A172 (cell line): ENCODE data around the gene HELQ. TPM values are rescaled to one million over a fixed set of nuclear protein-coding genes. Genes with fewer than 3 reads are reported as not detected.
"Not testable (repeated sequence)": the region's sequence is repeated elsewhere in the genome, so short reads cannot be mapped to it uniquely, and the experiment has no call there.

ENCODE experiments used
- DNase-seq: peaks from one replicate; pipeline ENCODE4 v3.0.0-alpha.2; 2015; ENCODE audit warnings: low spot score
- total RNA-seq: library from RNA; depleted of rRNA; stranded (reverse); fragments of >200 nt; shearing (Covaris generic); gene quantifications from 2 replicates; pipeline ENCODE4 v1.2.3, GENCODE V29; 2014

The HELQ gene
- total RNA-seq, 1 experiment from 2014 or later = 6.9 TPM

DNA sequence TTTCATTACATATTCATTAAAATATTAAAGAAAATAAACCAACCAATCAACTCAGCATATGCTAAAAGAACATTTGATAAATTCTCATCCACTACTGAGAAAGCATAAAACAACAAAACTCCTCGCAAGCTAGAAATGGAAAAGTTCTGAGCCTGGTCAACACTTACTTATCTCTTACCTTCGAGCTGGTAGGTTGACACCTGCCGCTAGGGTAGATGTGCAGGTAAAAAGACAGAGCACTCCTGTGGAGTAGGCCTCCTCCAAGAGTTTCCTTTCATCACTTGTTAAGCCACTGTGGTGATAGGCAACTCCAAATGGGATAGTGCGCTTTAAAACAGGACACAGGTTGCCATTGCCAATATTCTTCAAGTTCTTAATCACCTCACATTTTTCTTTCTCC is 18.9 kb downstream of the HELQ start:
- DNase-seq = no peak

DNA sequence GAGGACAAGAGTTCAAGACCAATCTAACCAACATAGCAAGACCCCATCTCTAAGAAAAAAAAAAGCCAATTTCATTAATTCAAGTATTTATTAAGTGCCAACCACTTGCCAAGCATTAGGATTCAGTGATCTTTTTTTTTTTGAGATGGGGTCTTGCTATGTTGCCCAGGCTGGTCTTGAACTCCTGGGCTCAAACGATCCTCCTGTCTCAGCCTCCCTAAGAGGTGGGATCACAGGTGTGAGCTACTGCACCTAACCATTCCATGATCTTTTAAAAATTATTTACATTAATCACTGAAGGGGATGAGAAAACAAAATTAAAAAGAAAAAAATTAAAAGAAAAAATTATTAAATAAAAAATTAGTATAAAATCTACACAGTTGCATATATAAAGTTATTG is 24.4 kb downstream of the HELQ start:
- no peak for DNase-seq

DNA sequence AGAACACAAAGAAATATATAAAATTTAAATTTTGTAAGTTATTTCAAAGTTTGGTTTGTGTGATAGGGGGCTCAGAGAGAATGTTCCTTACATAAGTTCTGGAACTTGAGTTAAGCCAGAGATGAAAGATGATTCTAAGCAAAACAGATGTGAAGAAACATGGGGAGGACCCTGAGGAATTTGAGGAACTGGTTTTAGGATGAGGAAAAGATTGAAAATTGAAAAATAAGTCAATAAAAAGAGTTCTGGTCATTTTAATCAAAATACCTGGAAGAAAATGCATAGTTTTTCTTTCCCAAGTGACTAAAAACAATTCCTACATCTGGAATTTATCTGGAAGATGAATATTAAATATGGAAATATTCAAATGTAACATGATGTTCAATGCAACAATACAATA is 37.4 kb downstream of the HELQ start:
- DNase-seq = no peak

DNA sequence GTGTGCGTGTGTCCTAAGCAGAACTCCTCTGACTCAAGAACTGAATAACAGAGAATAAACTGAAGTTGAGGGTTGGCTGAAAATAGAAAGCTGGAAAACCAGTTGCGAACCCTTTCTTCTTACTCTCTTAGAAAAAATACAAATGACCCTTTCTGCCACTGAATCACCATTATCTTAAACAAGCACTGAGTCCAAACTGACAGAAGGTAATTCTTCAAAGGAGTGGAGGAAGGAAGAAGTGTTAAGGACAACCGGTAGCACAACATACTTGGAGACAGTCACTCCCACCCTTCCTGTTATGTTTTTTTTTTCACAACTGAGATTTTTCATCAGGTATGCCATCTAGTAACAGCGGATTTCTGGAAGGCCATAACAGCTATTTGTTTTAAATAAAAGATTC is 38.1 kb downstream of the HELQ start:
- no peak for DNase-seq

DNA sequence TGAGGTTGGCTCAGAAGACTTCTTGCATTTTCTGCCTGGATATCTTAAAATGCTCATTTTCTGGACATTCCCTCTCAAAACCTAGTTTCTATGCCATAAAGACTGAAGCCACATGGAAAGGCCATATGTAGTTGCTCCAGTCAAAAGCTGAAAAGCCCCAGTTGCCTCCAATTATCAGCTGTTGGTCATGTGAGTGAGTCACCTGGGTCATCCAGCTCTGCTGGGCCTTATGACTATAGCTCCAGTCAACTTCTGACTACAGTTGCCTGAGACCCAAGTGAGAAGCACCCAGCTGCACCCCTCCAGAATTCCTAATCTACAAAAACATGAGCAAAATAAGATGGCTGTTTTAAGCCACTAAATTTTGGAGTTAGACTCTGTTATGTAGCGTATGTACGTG is 41.9 kb downstream of the HELQ start:
- DNase-seq = no peak

DNA sequence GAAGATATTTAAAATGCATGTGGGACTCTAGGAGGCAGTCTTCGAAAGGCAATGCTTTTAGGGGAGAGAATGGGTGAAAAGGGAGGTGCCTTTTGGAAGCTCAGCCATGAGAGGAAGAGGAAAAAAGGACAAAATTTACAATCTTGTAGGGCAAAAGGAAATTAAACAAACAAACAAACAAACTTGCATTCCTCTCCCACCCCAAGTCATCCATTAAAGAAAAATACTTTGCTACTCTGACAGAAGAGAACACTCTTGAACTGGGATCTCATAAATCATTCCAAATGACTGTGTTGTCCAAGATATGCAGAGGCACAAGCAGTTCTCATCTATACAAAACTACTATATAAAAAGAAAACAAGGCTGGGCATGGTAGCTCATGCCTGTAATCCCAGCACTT is 46.7 kb downstream of the HELQ start:
- DNase-seq = no peak

DNA sequence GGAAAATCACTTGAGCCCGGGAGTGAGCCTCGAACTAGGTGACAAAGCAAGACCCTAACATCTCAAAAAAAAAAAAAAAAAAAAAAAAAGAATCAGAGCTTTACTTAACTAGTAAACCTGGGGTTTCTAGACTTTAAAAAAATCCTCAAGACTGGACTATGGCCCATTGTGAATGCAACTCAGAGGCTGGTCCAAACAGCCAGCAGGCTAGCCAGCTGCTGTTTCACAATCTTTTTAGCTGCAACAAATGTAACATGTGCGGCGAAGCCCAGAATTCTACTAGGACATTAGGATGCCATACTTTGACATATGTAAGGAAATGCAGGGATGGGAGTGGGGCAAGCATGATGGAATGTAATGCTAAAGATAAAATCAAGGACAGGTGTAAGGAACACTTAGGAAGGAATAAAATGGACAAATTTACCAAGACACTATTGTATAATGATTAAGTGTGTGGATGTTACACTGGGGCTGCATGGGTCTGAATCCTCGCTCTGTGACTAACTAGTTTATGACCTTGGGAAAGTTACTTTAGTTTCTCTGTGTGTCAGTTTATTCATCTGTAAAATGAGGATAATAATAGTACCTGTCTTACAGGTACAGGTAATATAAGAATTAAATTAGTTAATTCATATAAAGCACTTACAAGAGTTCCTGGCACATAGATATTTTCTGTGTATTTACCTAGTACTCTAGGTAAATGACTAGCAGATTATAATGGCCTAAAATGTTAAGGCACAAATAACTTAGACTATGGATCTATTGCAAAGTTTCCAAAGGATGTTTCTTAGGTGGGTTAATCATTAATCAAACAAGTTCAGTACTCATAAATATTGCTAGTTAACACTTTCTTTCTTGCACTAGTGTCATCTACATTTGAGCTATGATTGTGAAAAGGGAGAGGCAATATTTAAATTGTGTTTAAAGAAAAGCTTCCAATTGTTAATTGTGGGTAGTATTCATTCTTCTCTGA is 49.5 kb downstream of the HELQ start:
- no peak for DNase-seq

DNA sequence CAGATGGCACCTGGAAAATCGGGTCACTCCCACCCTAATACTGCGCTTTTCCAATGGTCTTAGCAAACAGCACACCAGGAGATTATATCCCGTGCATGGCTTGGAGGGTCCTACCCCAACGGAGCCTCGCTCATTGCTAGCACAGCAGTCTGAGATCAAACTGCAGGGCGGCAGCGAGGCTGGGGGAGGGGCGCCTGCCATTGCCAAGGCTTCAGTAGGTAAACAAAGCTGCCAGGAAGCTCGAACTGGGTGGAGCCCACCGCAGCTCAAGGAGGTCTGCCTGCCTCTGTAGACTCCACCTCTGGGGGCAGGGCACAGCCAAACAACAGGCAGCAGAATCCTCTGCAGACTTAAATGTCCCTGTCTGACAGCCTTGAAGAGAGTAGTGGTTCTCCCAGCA is 57.5 kb downstream of the HELQ start:
- not testable (repeated sequence) for DNase-seq

DNA sequence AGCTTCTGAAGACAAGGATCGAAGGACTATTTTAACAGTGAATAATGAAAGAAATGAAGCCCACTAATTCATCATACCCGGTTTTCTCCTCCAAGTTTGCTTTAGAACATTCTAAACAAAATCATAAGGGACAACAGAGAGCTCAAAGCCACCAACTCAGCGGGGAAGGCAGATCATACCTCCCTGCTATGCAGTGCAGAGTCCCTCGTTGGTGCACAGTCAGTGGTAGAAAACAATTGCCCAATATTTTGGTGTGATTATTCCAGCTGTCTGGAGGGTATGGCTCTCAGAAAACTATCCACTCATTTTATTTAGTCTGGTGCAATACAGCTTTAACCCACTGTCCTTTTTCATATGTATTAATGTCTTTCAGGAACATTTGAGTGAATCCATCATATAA is 61.7 kb downstream of the HELQ start:
- no peak for DNase-seq

DNA sequence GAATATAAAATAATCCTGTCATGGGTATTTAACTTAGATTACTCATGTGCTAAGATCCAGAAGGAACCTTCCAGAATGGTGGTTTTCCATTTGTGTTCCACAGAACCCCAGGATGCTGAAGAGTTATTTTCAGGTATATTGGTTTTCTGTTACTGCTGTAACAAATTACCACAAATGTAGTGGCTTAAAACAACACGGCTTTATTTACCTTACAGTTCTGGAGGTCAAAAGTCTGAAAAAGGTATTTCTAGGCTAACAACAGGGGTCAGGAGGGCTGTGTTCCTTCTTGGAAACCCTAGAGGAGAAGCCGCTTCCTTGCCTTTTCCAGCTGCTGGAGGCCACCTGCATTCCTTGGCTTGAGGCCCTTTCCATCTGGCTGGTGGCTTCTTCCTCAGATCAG is 63.1 kb downstream of the HELQ start:
- no peak for DNase-seq

DNA sequence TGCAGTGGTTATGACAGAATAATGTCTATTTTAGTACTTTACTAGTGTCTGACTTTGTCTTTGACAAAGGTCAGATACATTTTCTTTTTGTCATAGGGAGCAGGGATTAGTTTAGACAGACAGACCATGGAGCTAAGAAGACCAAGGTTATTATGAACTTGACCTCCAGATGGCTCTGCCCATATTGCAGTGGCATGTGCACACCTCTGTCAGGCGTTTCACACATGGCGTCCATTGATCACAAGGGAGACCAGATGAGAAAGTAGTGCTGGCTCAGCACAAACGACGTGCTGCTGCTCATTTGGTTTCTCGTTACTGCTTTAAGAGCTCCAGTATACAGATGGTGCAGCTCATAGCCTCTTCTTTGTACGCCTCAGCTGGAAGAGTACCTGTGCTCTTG is 64.7 kb downstream of the HELQ start:
- no peak for DNase-seq

DNA sequence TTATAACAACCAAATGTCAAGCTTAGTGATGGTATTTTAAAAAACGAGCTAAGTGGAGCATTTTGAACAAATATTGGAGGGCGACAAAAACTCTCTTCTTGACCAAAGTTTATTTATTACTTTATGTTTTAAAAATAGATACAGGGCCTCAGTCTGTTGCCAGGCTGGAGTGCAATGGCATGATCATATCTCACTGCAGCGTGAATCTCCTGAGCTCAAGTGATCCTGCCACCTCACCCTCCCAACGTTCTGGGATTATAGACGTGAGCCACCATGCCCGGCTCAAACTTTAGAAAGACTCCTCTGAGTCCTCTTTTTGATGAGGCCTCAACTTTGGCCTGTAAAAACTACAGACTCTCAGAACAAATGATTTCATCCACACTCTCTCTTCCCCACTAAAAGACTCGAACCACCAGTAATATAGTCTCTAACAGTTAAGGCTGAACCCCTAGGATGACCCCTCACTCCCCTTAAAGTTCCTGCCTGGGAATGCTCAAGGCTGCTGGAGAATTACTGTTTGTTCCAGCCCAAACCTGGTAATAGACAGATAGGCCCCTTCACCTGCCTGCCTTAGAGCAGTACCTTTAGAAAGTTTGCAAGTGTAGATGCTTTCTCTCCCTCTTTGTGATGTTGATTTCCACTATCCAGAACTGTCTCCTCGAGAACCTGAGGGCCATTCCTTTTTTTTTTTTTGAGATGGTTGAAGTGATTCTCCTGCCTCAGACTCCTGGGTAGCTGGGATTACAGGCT is 65.7 kb downstream of the HELQ start:
- DNase-seq = no peak

DNA sequence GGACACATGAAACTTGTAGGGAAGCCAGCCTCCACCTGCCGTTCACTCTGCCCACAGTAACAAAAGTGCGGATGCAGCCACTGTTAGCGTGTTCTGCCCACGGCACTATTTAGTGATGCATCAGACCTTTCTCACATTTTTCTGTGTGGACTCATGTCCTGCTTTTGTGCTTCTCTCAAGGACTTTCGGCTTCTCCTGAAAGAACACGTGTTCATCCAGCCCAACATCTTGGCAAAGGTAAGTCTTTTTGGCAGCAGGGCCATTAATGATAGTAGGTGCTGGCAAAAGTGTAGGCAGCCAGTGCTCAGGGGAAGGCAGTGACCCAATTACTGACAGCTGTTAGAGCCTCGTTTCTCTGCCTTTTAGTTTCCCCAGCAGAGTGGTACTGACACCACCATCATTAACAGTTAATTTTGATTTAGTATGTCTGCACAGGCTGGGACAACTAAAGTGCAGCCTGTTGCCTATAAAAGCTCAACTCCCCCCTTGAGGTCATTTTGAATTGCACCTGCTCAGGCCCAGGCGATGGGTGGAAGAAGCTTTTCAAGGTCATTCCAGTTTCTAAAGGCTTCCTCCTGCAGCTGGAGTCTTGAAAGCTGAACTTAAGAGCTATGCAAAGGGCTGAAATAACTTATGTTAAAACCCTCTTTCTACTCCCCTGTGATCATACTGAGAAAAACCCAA is 66.4 kb downstream of the HELQ start:
- DNase-seq = no peak

DNA sequence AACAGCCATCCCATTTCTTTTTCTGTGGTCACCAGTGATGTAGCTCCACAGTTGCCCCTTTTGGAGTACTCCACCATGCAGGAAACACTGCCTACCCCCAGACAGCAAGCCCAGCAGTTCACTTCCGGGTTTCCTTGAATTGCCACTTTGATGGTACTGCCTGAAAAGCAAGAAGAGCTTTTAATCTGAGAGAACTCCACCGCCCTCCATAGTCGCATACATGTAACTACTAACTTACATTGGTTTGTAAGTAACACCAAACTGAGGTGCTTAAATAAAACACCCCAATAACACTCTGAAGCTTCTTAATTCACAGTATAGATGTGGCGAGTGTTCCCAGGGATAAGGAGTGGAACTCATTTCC is 67.3 kb downstream of the HELQ start:
- DNase-seq = no peak

DNA sequence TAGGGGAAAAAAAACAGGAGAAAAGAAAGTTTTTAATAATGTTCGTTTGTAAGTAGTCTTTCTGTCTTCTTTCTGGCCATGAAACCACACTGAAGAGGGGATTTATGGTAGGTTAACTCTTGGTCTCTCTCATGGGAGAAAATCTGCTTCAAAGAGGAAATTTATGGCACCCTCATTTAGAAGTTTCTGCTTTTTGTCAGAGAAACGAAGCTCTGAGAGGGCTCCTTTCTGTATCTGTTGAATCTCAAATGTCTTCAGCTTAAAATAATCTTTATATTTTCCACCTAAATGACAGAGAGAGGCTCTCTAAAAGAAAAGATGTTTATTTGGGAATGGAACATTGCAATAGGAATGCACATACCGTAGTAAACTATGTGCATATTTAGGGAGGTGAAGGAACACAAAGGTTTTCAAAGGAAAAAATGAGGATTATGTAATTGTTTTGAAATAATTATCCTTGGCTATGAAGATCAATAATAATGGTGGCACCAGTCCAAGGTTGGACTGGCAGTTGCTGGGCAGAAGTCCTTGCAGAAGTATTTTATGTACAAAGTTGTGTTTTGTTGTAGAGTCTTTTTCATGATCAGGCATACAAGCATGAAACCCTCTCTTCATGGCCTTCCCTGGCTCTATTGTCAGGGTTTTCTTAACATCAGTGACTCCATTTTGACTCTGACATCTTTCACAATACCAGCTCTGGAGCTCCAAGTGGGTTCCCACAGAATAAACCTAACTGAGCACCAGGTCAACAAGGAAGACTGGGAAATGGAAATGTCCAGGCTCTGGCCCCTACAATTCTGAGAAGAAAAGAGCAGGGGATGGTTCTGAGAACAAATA is 67.9 kb downstream of the HELQ start:
- DNase-seq = no peak

DNA sequence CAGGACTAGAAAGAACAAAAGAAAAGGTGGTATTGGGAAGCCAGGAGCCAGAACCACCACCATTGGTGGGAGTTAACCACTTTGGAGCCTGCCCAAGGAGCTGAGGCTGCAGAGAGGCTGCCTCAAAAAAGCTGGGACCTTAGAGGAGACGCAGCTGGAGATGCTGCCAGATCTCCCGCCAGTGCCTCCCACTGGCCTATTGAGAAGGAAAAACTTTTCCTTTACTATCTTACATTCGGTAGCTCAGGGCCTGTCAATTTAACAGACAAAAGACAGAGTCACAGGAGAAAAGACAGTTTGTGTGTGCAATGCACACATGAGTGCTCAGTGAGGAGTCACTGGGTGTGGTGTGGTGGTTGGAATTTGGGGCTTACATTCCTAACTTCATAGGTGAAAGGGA is 68.6 kb downstream of the HELQ start:
- no peak for DNase-seq

DNA sequence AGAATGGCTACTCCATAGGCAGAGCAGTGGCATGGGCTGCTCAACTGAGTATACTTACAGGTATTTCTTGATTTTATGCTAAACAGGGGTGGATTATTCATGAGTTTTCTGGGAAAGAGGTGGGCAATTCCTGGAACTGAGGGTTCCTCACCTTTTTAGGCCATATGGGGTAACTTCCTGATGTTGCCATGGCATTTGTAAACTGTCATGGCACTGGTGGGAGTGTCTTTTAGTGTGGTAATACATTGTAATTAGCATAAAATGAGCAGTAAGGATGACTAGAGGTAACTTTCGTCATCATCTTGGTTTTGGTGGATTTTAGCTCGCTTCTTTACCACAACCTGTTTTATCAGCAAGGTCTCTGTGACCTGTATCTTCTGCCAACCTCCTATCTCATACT is 72.8 kb downstream of the HELQ start:
- DNase-seq = no peak

DNA sequence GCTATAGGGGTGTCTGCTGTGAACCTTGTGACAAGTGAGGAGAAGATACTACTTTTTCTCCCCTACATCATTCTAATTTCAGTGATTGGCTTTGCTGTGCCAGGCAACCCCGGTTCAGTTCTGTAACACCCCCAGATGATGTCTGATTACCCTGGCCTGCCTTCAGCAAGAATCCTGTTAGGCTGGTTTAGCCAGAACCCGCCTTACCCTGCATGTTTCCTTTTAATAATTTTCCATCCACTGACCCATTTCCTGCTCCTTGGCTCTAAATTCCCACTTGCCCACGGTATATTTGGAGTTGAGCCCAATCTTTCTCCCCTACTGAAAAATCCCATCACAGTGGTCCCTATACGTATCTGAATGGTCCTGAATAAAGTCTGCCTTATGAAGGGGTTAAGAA is 74.5 kb downstream of the HELQ start:
- DNase-seq = no peak

DNA sequence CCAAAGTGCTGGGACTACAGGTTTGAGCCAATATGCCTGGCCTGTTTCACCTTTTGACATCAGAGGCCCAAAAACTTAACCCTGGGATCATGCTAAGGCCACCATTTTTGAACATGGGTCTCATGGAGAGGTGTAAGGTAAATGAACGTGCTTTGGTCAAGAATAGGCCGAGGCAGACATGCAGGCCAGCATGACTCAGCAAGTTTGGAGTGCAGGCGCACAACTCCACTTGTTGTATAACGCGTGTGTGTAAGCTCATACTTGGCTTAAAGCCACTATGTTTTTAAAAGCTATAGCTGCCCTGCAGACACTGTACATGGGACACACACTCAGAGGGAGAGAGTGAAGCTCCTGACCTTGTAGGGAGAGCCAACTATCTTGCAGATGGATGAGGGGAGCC is 77.2 kb downstream of the HELQ start:
- DNase-seq = no peak

DNA sequence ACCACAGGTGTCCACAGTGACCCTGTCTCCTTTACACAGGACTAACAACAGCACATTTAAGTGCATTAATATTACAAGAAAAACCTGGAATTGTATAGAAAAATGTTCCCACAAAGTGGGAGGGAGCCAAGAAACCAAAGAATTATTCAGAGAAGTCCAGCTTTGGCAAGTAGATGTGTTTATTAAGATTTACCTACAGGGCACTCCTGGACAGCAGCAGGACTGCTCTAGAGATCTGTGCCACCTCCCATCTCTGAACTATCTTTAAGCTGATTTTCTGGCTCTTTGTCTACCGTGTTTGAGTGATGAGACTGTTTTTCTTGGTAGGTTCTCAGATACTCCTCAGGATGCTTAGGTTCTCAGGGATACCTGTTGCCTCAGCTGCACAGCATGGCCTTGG is 82.7 kb downstream of the HELQ start:
- DNase-seq = no peak

DNA sequence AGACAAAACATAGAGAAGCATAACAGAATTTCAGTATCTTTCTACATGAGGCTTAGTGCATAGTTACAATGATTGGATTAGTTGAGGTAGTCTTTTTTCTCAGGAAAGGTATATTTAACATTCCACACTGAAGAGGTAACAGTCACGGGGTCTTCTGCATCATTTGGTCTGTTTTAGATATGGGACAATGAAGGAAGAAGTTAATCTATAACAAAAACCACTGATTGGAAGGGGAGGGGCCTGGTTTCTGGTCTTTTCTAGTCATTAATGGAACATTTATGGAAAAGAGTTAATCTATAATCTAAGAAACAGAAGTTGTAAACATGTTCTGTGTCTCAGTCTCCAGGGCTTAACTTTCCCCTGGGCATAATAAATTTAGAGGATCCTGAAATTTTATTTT is 83.7 kb downstream of the HELQ start:
- DNase-seq = no peak

DNA sequence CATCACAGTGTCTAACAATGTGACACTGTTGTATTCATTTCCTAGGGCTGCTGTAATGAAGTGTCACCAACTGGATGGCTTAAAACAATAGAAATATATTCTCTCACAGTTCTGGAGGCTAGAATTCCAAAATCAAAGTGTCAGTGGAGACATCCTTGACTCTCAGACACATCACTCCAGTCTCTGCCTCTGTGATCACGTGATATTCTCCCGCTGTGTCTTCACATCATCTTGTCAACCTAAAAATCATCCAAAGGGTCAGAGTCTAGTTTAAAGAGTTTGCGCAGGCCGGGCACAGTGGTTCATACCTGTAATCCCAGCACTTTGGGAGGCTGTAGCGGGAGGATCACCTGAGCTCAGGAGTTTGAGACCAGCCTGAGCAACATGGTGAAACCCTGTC is 84.4 kb downstream of the HELQ start:
- DNase-seq = no peak
